H9 (cell line): ENCODE results near the gene KRTAP10-12. TPM values are rescaled to one million over a fixed set of nuclear protein-coding genes. Genes with fewer than 3 reads are reported as not detected.

Experiments
- DNase-seq: peaks from one replicate; pipeline ENCODE4 v3.0.0-alpha.2; 2017
- H2AFZ ChIP-seq: one replicate; pipeline ENCODE4 v1.6.1; 2013; ENCODE audit warnings: mild to moderate bottlenecking, low read length, control low read depth, moderate library complexity
- H2AK5ac ChIP-seq: 2 replicates; pipeline ENCODE4 v1.6.1; 2013; ENCODE audit warnings: low read length, control low read depth, mixed read lengths; ENCODE audit not compliant: insufficient read length
- H2BK120ac ChIP-seq: one replicate; pipeline ENCODE4 v1.6.1; 2013; ENCODE audit warnings: low read depth, mild to moderate bottlenecking, low read length, control low read depth, inconsistent platforms; ENCODE audit not compliant: poor library complexity, severe bottlenecking
- H2BK12ac ChIP-seq: 2 replicates; pipeline ENCODE4 v1.6.1; 2013; ENCODE audit warnings: low read length, control low read depth, mixed read lengths, low read depth; ENCODE audit not compliant: insufficient read length
- H2BK15ac ChIP-seq: 2 replicates; pipeline ENCODE4 v1.6.1; 2013; ENCODE audit warnings: low read depth, low read length, control low read depth
- H2BK20ac ChIP-seq: one replicate; pipeline ENCODE4 v1.6.1; 2013; ENCODE audit warnings: low read depth, mild to moderate bottlenecking, low read length, control low read depth, inconsistent platforms; ENCODE audit not compliant: poor library complexity, severe bottlenecking
- H2BK5ac ChIP-seq: 2 replicates; pipeline ENCODE4 v1.6.1; 2013; ENCODE audit warnings: low read length, control low read depth, mixed read lengths; ENCODE audit not compliant: insufficient read length
- H3K14ac ChIP-seq: 2 replicates; pipeline ENCODE4 v1.6.1; 2013; ENCODE audit warnings: low read length, control low read depth; ENCODE audit not compliant: insufficient read depth
- H3K18ac ChIP-seq: 2 replicates; pipeline ENCODE4 v1.6.1; 2013; ENCODE audit warnings: low read depth, mild to moderate bottlenecking, mixed read lengths, low read length, control low read depth; ENCODE audit not compliant: insufficient read length
- H3K23ac ChIP-seq: 2 replicates; pipeline ENCODE4 v1.6.1; 2013; ENCODE audit warnings: low read length, control low read depth, mixed read lengths, low read depth; ENCODE audit not compliant: insufficient read length
- H3K23me2 ChIP-seq: 2 replicates; pipeline ENCODE4 v1.6.1; 2013; ENCODE audit warnings: low read depth, mild to moderate bottlenecking, mixed read lengths, low read length, control low read depth; ENCODE audit not compliant: insufficient read length, poor library complexity, severe bottlenecking
- H3K27ac ChIP-seq: 2 replicates; pipeline ENCODE4 v1.5.1; 2013; ENCODE audit warnings: low read length, control low read depth, mixed read lengths, low read depth; ENCODE audit not compliant: insufficient read length
- H3K27me3 ChIP-seq: 2 replicates; pipeline ENCODE4 v1.6.1; 2013; ENCODE audit warnings: low read length, control low read depth, inconsistent platforms; ENCODE audit not compliant: insufficient read depth
- H3K4ac ChIP-seq: 2 replicates; pipeline ENCODE4 v1.6.1; 2013; ENCODE audit warnings: low read depth, mild to moderate bottlenecking, control low read depth, inconsistent platforms, low read length, moderate library complexity
- H3K4me1 ChIP-seq: 2 replicates; pipeline ENCODE4 v1.6.1; 2013; ENCODE audit warnings: low read length, control low read depth, inconsistent platforms; ENCODE audit not compliant: insufficient read depth
- H3K4me2 ChIP-seq: 2 replicates; pipeline ENCODE4 v1.6.1; 2013; ENCODE audit warnings: low read length, control low read depth, mixed read lengths; ENCODE audit not compliant: insufficient read length, insufficient read depth
- H3K56ac ChIP-seq: 2 replicates; pipeline ENCODE4 v1.6.1; 2013; ENCODE audit warnings: low read depth, mild to moderate bottlenecking, mixed read lengths, low read length, control low read depth; ENCODE audit not compliant: insufficient read length
- H3K79me1 ChIP-seq: 2 replicates; pipeline ENCODE4 v1.6.1; 2013; ENCODE audit warnings: low read depth, mild to moderate bottlenecking, moderate library complexity, low read length, control low read depth, inconsistent platforms; ENCODE audit not compliant: insufficient read depth, poor library complexity, severe bottlenecking
- H3K79me2 ChIP-seq: 2 replicates; pipeline ENCODE4 v1.6.1; 2013; ENCODE audit warnings: low read length, control low read depth, inconsistent platforms; ENCODE audit not compliant: insufficient read depth
- H3K9ac ChIP-seq: 2 replicates; pipeline ENCODE4 v1.6.1; 2013; ENCODE audit warnings: low read length, control low read depth, mixed read lengths; ENCODE audit not compliant: insufficient read length; ENCODE audit errors: extremely low read depth
- H3K9me3 ChIP-seq: one replicate; pipeline ENCODE4 v1.6.1; 2013; ENCODE audit warnings: low read depth, low read length, inconsistent platforms; ENCODE audit not compliant: control insufficient read depth
- H3T11ph ChIP-seq: one replicate; pipeline ENCODE4 v1.6.1; 2013; ENCODE audit warnings: mild to moderate bottlenecking, low read length, control low read depth, inconsistent platforms
- H4K20me1 ChIP-seq: one replicate; pipeline ENCODE4 v1.6.1; 2013; ENCODE audit not compliant: control insufficient read depth, insufficient read length, insufficient read depth
- H4K5ac ChIP-seq: 2 replicates; pipeline ENCODE4 v1.6.1; 2013; ENCODE audit warnings: low read depth, mild to moderate bottlenecking, mixed read lengths, low read length, control low read depth; ENCODE audit not compliant: insufficient read length
- H4K8ac ChIP-seq: replicated peaks from 2 replicates; pipeline ENCODE4 v1.6.1; 2013; ENCODE audit warnings: low read length, control low read depth, mixed read lengths, low read depth; ENCODE audit not compliant: insufficient read length
- H4K91ac ChIP-seq: 2 replicates; pipeline ENCODE4 v1.6.1; 2013; ENCODE audit warnings: low read depth, mild to moderate bottlenecking, moderate library complexity, mixed read lengths, low read length, control low read depth; ENCODE audit not compliant: insufficient read length
- H3K27ac Mint-ChIP-seq, 3 experiments: 2 replicates in 2 of 3; 3 replicates in 1 of 3; pipeline ENCODE4 v1.8.0; 2020 to 2021; ENCODE audit warnings: mixed read lengths in 3 of 3, mild to moderate bottlenecking in 1 of 3, moderate library complexity in 1 of 3
- H3K27me3 Mint-ChIP-seq: 2 replicates; pipeline ENCODE4 v1.8.0; 2021; ENCODE audit warnings: low read depth, mild to moderate bottlenecking, moderate library complexity, mixed read lengths
- H3K36me3 Mint-ChIP-seq, 3 experiments: 2 replicates in 2 of 3; 3 replicates in 1 of 3; pipeline ENCODE4 v1.8.0; 2020 to 2021; ENCODE audit warnings: low read depth in 3 of 3, mixed read lengths in 3 of 3; ENCODE audit not compliant: insufficient read depth in 1 of 3
- H3K4me1 Mint-ChIP-seq, 2 experiments: 2 replicates each; pipeline ENCODE4 v1.8.0; 2020; ENCODE audit warnings: mixed read lengths in 2 of 2
- H3K4me3 Mint-ChIP-seq, 2 experiments: 2 replicates in 1 of 2; 3 replicates in 1 of 2; pipeline ENCODE4 v1.8.0; 2020 to 2021; ENCODE audit warnings: mild to moderate bottlenecking in 2 of 2, mixed read lengths in 2 of 2, moderate library complexity in 1 of 2
- H3K9me3 Mint-ChIP-seq, 2 experiments: 2 replicates in 1 of 2; 3 replicates in 1 of 2; pipeline ENCODE4 v1.8.0; 2020; ENCODE audit warnings: mild to moderate bottlenecking in 2 of 2, mixed read lengths in 2 of 2, moderate library complexity in 1 of 2
- WGBS: extraction: QIAGEN DNeasy Blood & Tissue Kit; methylation state at CpG from one replicate; pipeline ENCODE4 v1.1.7; 2013; ENCODE audit warnings: missing lambda C conversion rate, low lambda C conversion rate, mixed read lengths; ENCODE audit not compliant: insufficient read length; ENCODE audit errors: extremely low coverage; 5-methylcytosine and 5-hydroxymethylcytosine counted together
- total RNA-seq: library from RNA; stranded (reverse); gene quantifications from 2 replicates; pipeline ENCODE4 v1.2.1, GENCODE V29; 2021
- TF ChIP-seq, protein P1 (sequence below): fragments of 200-600 bp; sonication (generic); conservative IDR thresholded peaks from 3 replicates; pipeline ENCODE4 v1.8.0; 2021; ENCODE audit warnings: antibody characterized with exemption, mild to moderate bottlenecking

KRTAP10-12 gene
- total RNA-seq, 1 experiment from 2014 or later = not detected

- H3K4me3 Mint-ChIP-seq = no peak overlapping the region; a peak in 1 of 5 replicates
Measured at GRCh38 chr21:44658541-44658910, 38.4 kb upstream of the KRTAP10-12 start.

More at GRCh38 chr21:44658541-44658910, 38.4 kb upstream of the KRTAP10-12 start:
- Histone ChIP-seq H3K9me3 (no peaks in the 10 kb centered on the region), H2AFZ (no peak overlapping the region), H3K56ac (no peak overlapping the region), H3K27me3 (no peaks in the 10 kb centered on the region), H3K27ac (no peak overlapping the region), H2AK5ac (no peak overlapping the region), H3K4ac (no peak overlapping the region), H3K4me1 (no peaks in the 10 kb centered on the region), H2BK120ac (no peak overlapping the region), H3K14ac (no peak overlapping the region), H2BK12ac (no peak overlapping the region), H4K91ac (no peak overlapping the region), H2BK5ac (no peak overlapping the region), H4K20me1 (no peaks in the 10 kb centered on the region), H4K8ac (no peak overlapping the region), H2BK15ac (no peak overlapping the region), H3K9ac (no peak overlapping the region), H2BK20ac (no peak overlapping the region), H3K23ac (no peak overlapping the region), H4K5ac (no peak overlapping the region), H3K79me1 (no peaks in the 10 kb centered on the region), H3T11ph (no peak overlapping the region), H3K79me2 (no peaks in the 10 kb centered on the region), H3K4me2 (no peak overlapping the region), H3K23me2 (no peaks in the 10 kb centered on the region), H3K18ac (no peak overlapping the region)
- H3K9me3 Mint-ChIP-seq = peaks cover 8 to 11% of the 10 kb centered on the region in 2 experiments; a peak in 4 of 5 replicates
- TF ChIP-seq, protein P1, sequence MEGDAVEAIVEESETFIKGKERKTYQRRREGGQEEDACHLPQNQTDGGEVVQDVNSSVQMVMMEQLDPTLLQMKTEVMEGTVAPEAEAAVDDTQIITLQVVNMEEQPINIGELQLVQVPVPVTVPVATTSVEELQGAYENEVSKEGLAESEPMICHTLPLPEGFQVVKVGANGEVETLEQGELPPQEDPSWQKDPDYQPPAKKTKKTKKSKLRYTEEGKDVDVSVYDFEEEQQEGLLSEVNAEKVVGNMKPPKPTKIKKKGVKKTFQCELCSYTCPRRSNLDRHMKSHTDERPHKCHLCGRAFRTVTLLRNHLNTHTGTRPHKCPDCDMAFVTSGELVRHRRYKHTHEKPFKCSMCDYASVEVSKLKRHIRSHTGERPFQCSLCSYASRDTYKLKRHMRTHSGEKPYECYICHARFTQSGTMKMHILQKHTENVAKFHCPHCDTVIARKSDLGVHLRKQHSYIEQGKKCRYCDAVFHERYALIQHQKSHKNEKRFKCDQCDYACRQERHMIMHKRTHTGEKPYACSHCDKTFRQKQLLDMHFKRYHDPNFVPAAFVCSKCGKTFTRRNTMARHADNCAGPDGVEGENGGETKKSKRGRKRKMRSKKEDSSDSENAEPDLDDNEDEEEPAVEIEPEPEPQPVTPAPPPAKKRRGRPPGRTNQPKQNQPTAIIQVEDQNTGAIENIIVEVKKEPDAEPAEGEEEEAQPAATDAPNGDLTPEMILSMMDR = no peak
- WGBS = no CpG with 5 or more reads among the region's 5 CpGs
- H3K36me3 Mint-ChIP-seq = peaks cover 2 to 10% (median 5%) of the 10 kb centered on the region in 3 experiments; a peak in 4 of 7 replicates
- H3K27ac Mint-ChIP-seq = no peak overlapping the region
- peaks cover 14% of the 10 kb centered on the region for H3K27me3 Mint-ChIP-seq
- H3K4me1 Mint-ChIP-seq = peaks cover 32 to 38% of the 10 kb centered on the region in 2 experiments
- no peak for DNase-seq
